OCI-LY1 (cell line): ENCODE results near the gene SOX12.
A peak's percentile ranks its signal among the peaks of the same experiment; 100 is the strongest.

ENCODE experiments used
- H2AFZ ChIP-seq: fragments of 200-600 bp; sonication (generic), shearing (Covaris generic); 2 replicates; pipeline ENCODE4 v1.6.0; 2014; ENCODE audit warnings: antibody characterized with exemption, mild to moderate bottlenecking, low read length
- H3F3A ChIP-seq: fragments of 200-600 bp; sonication (generic), shearing (Covaris generic); 2 replicates; pipeline ENCODE4 v1.6.0; 2014; ENCODE audit warnings: mild to moderate bottlenecking, antibody characterized with exemption, low read length, moderate library complexity; ENCODE audit not compliant: insufficient read depth
- H3K27ac ChIP-seq: fragments of 200-600 bp; sonication (generic); 2 replicates; pipeline ENCODE4 v1.5.1; 2014; ENCODE audit warnings: low read length, mixed run types, mild to moderate bottlenecking, low read depth; ENCODE audit not compliant: poor library complexity, severe bottlenecking
- H3K27me3 ChIP-seq: fragments of 200-600 bp; sonication (generic); 2 replicates; pipeline ENCODE4 v1.6.0; 2014; ENCODE audit warnings: antibody characterized with exemption, mild to moderate bottlenecking, low read length, moderate library complexity; ENCODE audit not compliant: insufficient read depth
- H3K36me3 ChIP-seq: fragments of 200-600 bp; sonication (generic); 2 replicates; pipeline ENCODE4 v1.6.1; 2014; ENCODE audit warnings: mild to moderate bottlenecking, antibody characterized with exemption, low read length, moderate library complexity, mixed read lengths; ENCODE audit not compliant: insufficient read depth
- H3K4me1 ChIP-seq: fragments of 200-600 bp; sonication (generic); 2 replicates; pipeline ENCODE4 v1.5.1; 2014; ENCODE audit warnings: mild to moderate bottlenecking, low read length, moderate library complexity; ENCODE audit not compliant: insufficient read depth, severe bottlenecking
- H3K4me2 ChIP-seq: fragments of 200-600 bp; sonication (generic), shearing (Covaris generic); 2 replicates; pipeline ENCODE4 v1.6.1; 2014; ENCODE audit warnings: low read length
- H3K4me3 ChIP-seq: fragments of 200-600 bp; sonication (generic); 2 replicates; pipeline ENCODE4 v1.5.1; 2014; ENCODE audit warnings: low read length, low read depth, mild to moderate bottlenecking, mixed read lengths; ENCODE audit not compliant: poor library complexity, severe bottlenecking
- H3K79me2 ChIP-seq: fragments of 200-600 bp; shearing (Covaris generic); 2 replicates; pipeline ENCODE4 v1.6.1; 2016; ENCODE audit warnings: mixed run types, low read length, mixed read lengths; ENCODE audit not compliant: insufficient read depth
- H3K9ac ChIP-seq: fragments of 200-600 bp; sonication (generic), shearing (Covaris generic); 2 replicates; pipeline ENCODE4 v1.6.1; 2014; ENCODE audit warnings: mild to moderate bottlenecking, low read length, mixed read lengths
- H3K9me2 ChIP-seq: fragments of 200-600 bp; sonication (generic), shearing (Covaris generic); 2 replicates; pipeline ENCODE4 v1.6.1; 2014; ENCODE audit warnings: low read depth, mild to moderate bottlenecking, low read length, mixed read lengths
- H3K9me3 ChIP-seq: fragments of 200-600 bp; shearing (Covaris generic); 2 replicates; pipeline ENCODE4 v1.6.1; 2014; ENCODE audit warnings: low read length, mixed read lengths
- H4K20me1 ChIP-seq: fragments of 200-600 bp; sonication (generic), shearing (Covaris generic); 2 replicates; pipeline ENCODE4 v1.6.0; 2016; ENCODE audit warnings: mild to moderate bottlenecking, low read length; ENCODE audit not compliant: insufficient read depth
- CTCF ChIP-seq: fragments of 200-600 bp; sonication (generic), shearing (Covaris generic); IDR thresholded peaks from 2 replicates; pipeline ENCODE4 v1.5.1; 2017; ENCODE audit warnings: mild to moderate bottlenecking, antibody characterized with exemption, low read length, moderate library complexity, mixed read lengths
- EZH2 ChIP-seq: fragments of 200-600 bp; sonication (generic), shearing (Covaris generic); IDR thresholded peaks from 2 replicates; pipeline ENCODE4 v1.8.0; 2017; ENCODE audit warnings: borderline replicate concordance, mixed run types, mild to moderate bottlenecking, antibody characterized with exemption, low read length, moderate library complexity, mixed read lengths

SOX12 gene

GRCh38 chr20:308427-309038 is 16.8 kb upstream of the SOX12 start:
- no peak overlapping the region for H3K4me2 ChIP-seq
- peaks cover 16% of the 10 kb centered on the region for H3K4me1 ChIP-seq
- no peak overlapping the region for H2AFZ ChIP-seq
- H3K79me2 ChIP-seq = no peaks in the 10 kb centered on the region
- no peak overlapping the region for H3K27ac ChIP-seq
- H3K9me3 ChIP-seq = no peaks in the 10 kb centered on the region
- no peaks in the 10 kb centered on the region for H3K9me2 ChIP-seq
- no peaks in the 10 kb centered on the region for H3F3A ChIP-seq
- H3K27me3 ChIP-seq = no peaks in the 10 kb centered on the region
- no peak for TF ChIP-seq EZH2
- TF ChIP-seq CTCF = no peak
- H4K20me1 ChIP-seq = no peaks in the 10 kb centered on the region
- no peak overlapping the region for H3K4me3 ChIP-seq
- H3K9ac ChIP-seq = no peak overlapping the region
- H3K36me3 ChIP-seq = no peaks in the 10 kb centered on the region

DNA sequence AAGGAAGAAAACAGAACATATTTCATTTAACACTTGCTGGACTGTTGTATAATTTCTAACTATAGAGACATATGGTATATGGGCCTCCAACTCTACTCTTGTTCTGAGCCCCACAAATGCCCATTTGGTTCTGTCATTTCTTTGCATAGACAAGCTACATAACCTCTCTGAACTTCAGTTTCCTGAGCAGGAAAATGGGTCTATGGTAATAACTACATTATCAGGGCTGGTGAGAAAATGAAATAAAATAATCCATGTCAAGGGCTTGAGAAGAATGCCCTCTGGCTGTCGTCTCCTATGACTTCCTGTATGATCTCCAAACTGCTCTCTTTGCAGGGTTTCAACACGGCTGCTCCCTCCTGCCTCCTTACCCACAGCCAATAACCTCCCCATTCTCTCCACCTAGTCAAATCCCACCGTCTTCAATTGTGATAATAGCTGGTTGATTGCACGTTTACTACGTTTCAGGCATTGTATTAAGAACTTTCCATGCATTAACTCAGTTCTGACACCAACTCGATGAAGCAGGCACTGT is 16.0 kb upstream of the SOX12 start:
- Histone ChIP-seq H3K9me3 (no peaks in the 10 kb centered on the region), H4K20me1 (no peaks in the 10 kb centered on the region), H3K4me3 (peak overlapping the region; percentile 55), H3K4me1 (peaks cover 16% of the 10 kb centered on the region), H2AFZ (no peak overlapping the region), H3K79me2 (no peaks in the 10 kb centered on the region), H3K27me3 (no peaks in the 10 kb centered on the region), H3F3A (no peaks in the 10 kb centered on the region), H3K27ac (no peak overlapping the region), H3K4me2 (peak overlapping the region; percentile 62; the same call in 1 of the 2 replicates), H3K9me2 (no peaks in the 10 kb centered on the region), H3K36me3 (no peaks in the 10 kb centered on the region), H3K9ac (no peak overlapping the region; the same call in 1 of the 2 replicates)
- no peak for TF ChIP-seq EZH2
- TF ChIP-seq CTCF = peak; percentile 8; the same call in 1 of the 2 replicates

GRCh38 chr20:309841-310644 is 15.3 kb upstream of the SOX12 start:
- Histone ChIP-seq H3K4me1 (peaks cover 16% of the 10 kb centered on the region), H3K9ac (no peak overlapping the region; the same call in 1 of the 2 replicates), H2AFZ (no peak overlapping the region), H3F3A (no peaks in the 10 kb centered on the region), H3K27me3 (no peaks in the 10 kb centered on the region), H3K27ac (no peak overlapping the region), H4K20me1 (no peaks in the 10 kb centered on the region), H3K9me3 (no peaks in the 10 kb centered on the region), H3K9me2 (no peaks in the 10 kb centered on the region), H3K79me2 (no peaks in the 10 kb centered on the region), H3K4me3 (peak overlapping the region; percentile 55), H3K4me2 (peak overlapping the region; percentile 62), H3K36me3 (no peaks in the 10 kb centered on the region)
- TF ChIP-seq CTCF = no peak
- no peak for TF ChIP-seq EZH2
